ENCODE results near the gene PKLR.

The PKLR gene

GRCh38 chr1:155285631-155286044, 15.6 kb downstream of the PKLR start:
- no peak overlapping the region for H3K4me3 Mint-ChIP-seq
- H3K27me3 Mint-ChIP-seq = peaks cover 6% of the 10 kb centered on the region in 2 donors
- no peaks in the 10 kb centered on the region for H3K9me3 Mint-ChIP-seq
- no peak for DNase-seq
- no peak for ATAC-seq (replicated peaks)
- no peaks in the 10 kb centered on the region for H3K4me1 Mint-ChIP-seq
- H3K27ac Mint-ChIP-seq = no peak overlapping the region
- H3K36me3 Mint-ChIP-seq = peaks cover 2% of the 10 kb centered on the region in 2 donors

- H3K4me1 Mint-ChIP-seq = no peaks in the 10 kb centered on the region
- no peak overlapping the region for H3K4me3 Mint-ChIP-seq
- ATAC-seq (replicated peaks) = no peak
- peaks cover 1 to 2% of the 10 kb centered on the region in 2 donors for H3K27me3 Mint-ChIP-seq
- no peak overlapping the region for H3K27ac Mint-ChIP-seq
- no peaks in the 10 kb centered on the region for H3K9me3 Mint-ChIP-seq
- H3K36me3 Mint-ChIP-seq = peaks cover 2% of the 10 kb centered on the region in 2 donors
- no peak for DNase-seq
Observed at GRCh38 chr1:155285063-155285462, 16.2 kb downstream of the PKLR start.

GRCh38 chr1:155284476-155284875, 16.8 kb downstream of the PKLR start:
- Mint-ChIP-seq H3K27me3 (no peaks in the 10 kb centered on the region), H3K4me1 (peaks cover 0 to 2% of the 10 kb centered on the region in 2 donors), H3K4me3 (no peak overlapping the region), H3K27ac (no peak overlapping the region), H3K36me3 (peaks cover 2% of the 10 kb centered on the region in 2 donors), H3K9me3 (no peaks in the 10 kb centered on the region)
- ATAC-seq (replicated peaks) = no peak
- DNase-seq = no peak

- H3K4me3 Mint-ChIP-seq = no peak overlapping the region
- no peaks in the 10 kb centered on the region for H3K27me3 Mint-ChIP-seq
- H3K36me3 Mint-ChIP-seq = peaks cover 0 to 2% of the 10 kb centered on the region in 2 donors
- ATAC-seq (replicated peaks) (no peak), DNase-seq (no peak)
- H3K4me1 Mint-ChIP-seq = peaks cover 7 to 17% of the 10 kb centered on the region in 2 donors
- no peaks in the 10 kb centered on the region for H3K9me3 Mint-ChIP-seq
- H3K27ac Mint-ChIP-seq = no peak overlapping the region
Observed at GRCh38 chr1:155282488-155283091, 18.6 kb downstream of the PKLR start.

GRCh38 chr1:155279268-155279667, 22.0 kb downstream of the PKLR start:
- no peaks in the 10 kb centered on the region for H3K9me3 Mint-ChIP-seq
- H3K4me3 Mint-ChIP-seq = no peak overlapping the region
- peaks cover 0 to 2% of the 10 kb centered on the region in 2 donors for H3K36me3 Mint-ChIP-seq
- H3K27ac Mint-ChIP-seq = no peak overlapping the region
- peaks cover 21 to 39% of the 10 kb centered on the region in 2 donors for H3K4me1 Mint-ChIP-seq
- no peaks in the 10 kb centered on the region for H3K27me3 Mint-ChIP-seq
- DNase-seq (no peak), ATAC-seq (replicated peaks) (no peak)

- peaks cover 23 to 41% of the 10 kb centered on the region in 2 donors for H3K4me1 Mint-ChIP-seq
- H3K27me3 Mint-ChIP-seq = no peaks in the 10 kb centered on the region
- DNase-seq (no peak), ATAC-seq (replicated peaks) (no peak)
- peaks cover 0 to 3% of the 10 kb centered on the region in 2 donors for H3K36me3 Mint-ChIP-seq
- H3K9me3 Mint-ChIP-seq = no peaks in the 10 kb centered on the region
- H3K4me3 Mint-ChIP-seq = peak overlapping the region; percentile 22 to 26
- no peak overlapping the region for H3K27ac Mint-ChIP-seq
Observed at GRCh38 chr1:155278689-155279160, 22.5 kb downstream of the PKLR start.

GRCh38 chr1:155277902-155278688, 23.1 kb downstream of the PKLR start:
- peak; percentile 47 for DNase-seq
- Mint-ChIP-seq H3K27me3 (no peaks in the 10 kb centered on the region), H3K4me3 (peak overlapping the region; percentile 86 to 88), H3K27ac (no peak overlapping the region), H3K36me3 (peaks cover 2 to 8% of the 10 kb centered on the region in 2 donors), H3K9me3 (no peaks in the 10 kb centered on the region), H3K4me1 (peaks cover 27 to 44% of the 10 kb centered on the region in 2 donors)
- ATAC-seq (replicated peaks) = peak; percentile 28 to 41

- ATAC-seq (replicated peaks) (peak; percentile 61 to 70), DNase-seq (peak; percentile 91)
- no peak within 1 kb of the TSS for H3K27ac Mint-ChIP-seq
- peaks cover 7 to 11% of the 10 kb centered on the region in 2 donors for H3K36me3 Mint-ChIP-seq
- H3K4me1 Mint-ChIP-seq = peaks cover 32 to 51% of the 10 kb centered on the region in 2 donors
- no peaks in the 10 kb centered on the region for H3K27me3 Mint-ChIP-seq
- no peaks in the 10 kb centered on the region for H3K9me3 Mint-ChIP-seq
- H3K4me3 Mint-ChIP-seq = peak within 1 kb of the TSS; percentile 86 to 88
Observed at GRCh38 chr1:155277070-155277901, 24.0 kb downstream of the PKLR start, which contains the start of gene HCN3. TSS of gene HCN3 (plus strand) at chr1:155277463. CDS start at chr1:155277591, 128 bp downstream.

GRCh38 chr1:155273343-155274245, 27.6 kb downstream of the PKLR start, which contains the start of gene CLK2:
TSS of gene CLK2 (minus strand) at chr1:155273504. CDS start at chr1:155270977, 2,527 bp downstream.
- Mint-ChIP-seq H3K4me1 (peaks cover 32 to 54% of the 10 kb centered on the region in 2 donors), H3K4me3 (peak within 1 kb of the TSS; percentile 92 to 94), H3K27me3 (no peaks in the 10 kb centered on the region), H3K36me3 (peaks cover 16 to 29% of the 10 kb centered on the region in 2 donors), H3K9me3 (no peaks in the 10 kb centered on the region), H3K27ac (peak within 1 kb of the TSS; percentile 95)
- DNase-seq (peak; percentile 94), ATAC-seq (replicated peaks) (peak; percentile 91)

- Mint-ChIP-seq H3K4me1 (peaks cover 29 to 47% of the 10 kb centered on the region in 2 donors), H3K9me3 (no peaks in the 10 kb centered on the region), H3K27me3 (no peaks in the 10 kb centered on the region), H3K36me3 (peaks cover 23 to 36% of the 10 kb centered on the region in 2 donors), H3K4me3 (peak overlapping the region; percentile 92 to 94), H3K27ac (peak overlapping the region; percentile 95)
- DNase-seq = no peak
- ATAC-seq (replicated peaks) = peak; percentile 42 to 56
Observed at GRCh38 chr1:155272466-155273342, 28.5 kb downstream of the PKLR start.

- ATAC-seq (replicated peaks) = no peak
- Mint-ChIP-seq H3K36me3 (peaks cover 46 to 59% of the 10 kb centered on the region in 2 donors), H3K4me1 (peaks cover 15 to 33% of the 10 kb centered on the region in 2 donors), H3K4me3 (no peak overlapping the region), H3K27me3 (no peaks in the 10 kb centered on the region), H3K9me3 (no peaks in the 10 kb centered on the region), H3K27ac (no peak overlapping the region)
- no peak for DNase-seq
Observed at GRCh38 chr1:155269381-155269780, 31.9 kb downstream of the PKLR start.

- no peak overlapping the region for H3K4me3 Mint-ChIP-seq
- H3K9me3 Mint-ChIP-seq = no peaks in the 10 kb centered on the region
- ATAC-seq (replicated peaks) (no peak), DNase-seq (no peak)
- no peaks in the 10 kb centered on the region for H3K27me3 Mint-ChIP-seq
- peaks cover 50 to 64% of the 10 kb centered on the region in 2 donors for H3K36me3 Mint-ChIP-seq
- peaks cover 13 to 37% of the 10 kb centered on the region in 2 donors for H3K4me1 Mint-ChIP-seq
- H3K27ac Mint-ChIP-seq = no peak overlapping the region
Observed at GRCh38 chr1:155268630-155269029, 32.6 kb downstream of the PKLR start.

Measured in stimulated activated naive B cell treated with anti-CD40 and anti-IgM and Interleukin-4, amounts not matched to agents 10 μg/mL and 1 μg/mL and 100 μg/mL, for 72 hours (primary cell).